GM19324 (cell line): ENCODE measurements around the gene SPDYE9.
"Not testable (repeated sequence)": the region's sequence is repeated elsewhere in the genome, so short reads cannot be mapped to it uniquely, and the experiment has no call there.

ENCODE experiments used
- ATAC-seq: cut with Tn5 transposase; IDR thresholded peaks from one replicate; pipeline ENCODE4 v1.9.1; 2021; ENCODE audit warnings: mild to moderate bottlenecking, moderate library complexity; ENCODE audit not compliant: unreplicated experiment, low FRiP score

The SPDYE9 gene

GRCh38 chr7:73085938-73086337 lies at the start of gene SPDYE9:
Gene SPDYE9, minus strand, starts transcription at chr7:73086038. Its CDS starts 1,800 bp downstream, at chr7:73084238.
- ATAC-seq: not testable (repeated sequence)

GRCh38 chr7:73134866-73135265 lies 49.0 kb upstream of the SPDYE9 start:
- ATAC-seq: not testable (repeated sequence)

DNA sequence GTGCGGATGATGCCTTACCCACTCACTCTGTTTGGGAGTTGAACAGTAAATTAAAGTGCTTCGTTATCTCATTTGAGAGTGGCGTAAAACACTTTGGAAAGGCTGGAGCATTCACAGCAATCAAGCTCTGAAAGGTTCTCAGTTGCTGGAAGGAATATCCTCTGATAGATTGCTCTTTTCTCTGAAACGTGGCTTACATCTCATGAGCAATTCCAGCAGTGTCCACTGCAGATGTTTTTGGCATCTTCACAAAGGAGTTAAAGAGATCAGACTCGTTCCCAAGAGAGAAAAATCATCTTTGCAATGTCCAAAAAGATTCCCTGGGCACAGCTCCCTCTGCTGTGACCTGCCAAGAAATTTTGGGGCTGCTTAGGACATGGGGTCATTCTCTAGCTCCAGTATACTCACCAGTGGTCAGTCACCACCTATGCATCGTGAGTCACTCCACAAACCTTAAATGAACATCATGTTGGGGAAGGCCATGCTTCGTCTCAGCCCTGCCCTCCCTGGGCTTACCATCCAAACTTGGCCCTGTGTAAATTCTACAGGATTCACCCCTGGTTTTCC lies 46.9 kb upstream of the SPDYE9 start:
- not testable (repeated sequence) for ATAC-seq

DNA sequence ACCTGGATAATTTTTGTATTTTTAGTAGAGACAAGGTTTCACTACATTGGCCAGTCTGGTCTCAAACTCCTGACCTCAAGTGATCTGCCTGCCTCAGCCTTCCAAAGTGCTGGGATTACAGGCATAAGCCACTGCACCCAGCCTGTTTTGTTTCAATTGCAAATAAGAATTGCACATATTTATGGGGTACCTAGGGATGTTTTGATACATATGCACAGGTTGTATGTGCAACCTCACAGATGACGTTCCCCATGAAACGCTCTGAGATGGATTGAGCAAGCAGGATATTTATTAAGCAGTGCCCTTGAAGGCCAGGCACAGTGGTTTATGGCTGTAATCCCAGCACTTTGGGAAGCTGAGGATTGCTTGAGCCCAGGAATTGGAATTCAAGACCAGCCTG lies 44.8 kb upstream of the SPDYE9 start:
- ATAC-seq: not testable (repeated sequence)

DNA sequence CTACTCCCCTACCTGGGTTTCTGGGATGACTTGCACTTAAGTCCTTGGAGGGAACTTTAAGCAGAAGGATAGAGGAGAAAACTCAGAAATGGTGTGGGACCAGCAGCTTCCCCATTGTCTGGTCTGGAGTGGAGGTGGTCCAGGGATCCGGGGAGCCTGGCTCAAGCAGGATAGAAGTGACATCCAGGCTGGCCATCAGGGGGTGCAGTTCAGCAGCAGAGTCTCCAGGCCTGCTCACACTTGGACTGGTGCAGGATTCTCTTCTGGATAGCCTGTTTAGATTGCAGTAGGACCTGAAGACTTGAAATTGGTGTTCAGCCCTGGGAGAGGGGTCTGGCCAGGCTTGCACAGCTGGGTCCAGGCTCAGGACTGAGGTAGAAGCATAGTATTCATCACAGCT lies 38.3 kb upstream of the SPDYE9 start:
- not testable (repeated sequence) for ATAC-seq

DNA sequence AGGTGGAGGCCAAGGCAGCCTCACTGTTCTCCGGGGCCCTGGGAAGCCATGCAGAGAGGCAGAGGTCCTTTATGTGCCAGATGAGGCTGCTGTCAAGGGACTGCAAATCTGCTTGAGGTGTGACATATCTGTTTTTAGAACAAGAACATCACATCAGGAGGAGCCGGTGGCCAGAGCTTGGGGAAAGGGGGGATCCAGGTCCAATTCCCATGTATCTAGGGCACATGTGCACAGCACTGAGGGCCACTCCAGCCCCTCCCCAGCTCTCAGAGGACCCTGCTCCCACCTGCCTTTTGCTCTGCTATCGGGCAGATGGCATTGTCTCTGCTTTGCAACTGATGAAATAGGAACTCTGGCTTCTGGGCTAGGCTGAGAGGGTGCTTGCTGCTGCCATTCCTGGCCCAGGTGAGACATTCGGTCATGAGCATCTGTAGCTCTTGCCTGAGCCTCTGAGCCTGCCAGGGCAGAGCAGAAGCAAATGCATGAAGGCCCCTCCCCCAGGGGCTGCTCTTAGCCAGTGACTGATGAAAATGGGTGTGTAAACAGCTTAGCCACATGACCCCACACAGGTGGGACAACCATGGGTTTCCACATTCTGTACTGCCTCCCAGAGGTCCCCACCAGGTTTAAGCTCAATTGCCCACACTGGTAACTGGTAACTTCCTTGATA lies 37.1 kb upstream of the SPDYE9 start:
- not testable (repeated sequence) for ATAC-seq

GRCh38 chr7:73118155-73118554 lies 32.3 kb upstream of the SPDYE9 start:
- ATAC-seq: not testable (repeated sequence)

DNA sequence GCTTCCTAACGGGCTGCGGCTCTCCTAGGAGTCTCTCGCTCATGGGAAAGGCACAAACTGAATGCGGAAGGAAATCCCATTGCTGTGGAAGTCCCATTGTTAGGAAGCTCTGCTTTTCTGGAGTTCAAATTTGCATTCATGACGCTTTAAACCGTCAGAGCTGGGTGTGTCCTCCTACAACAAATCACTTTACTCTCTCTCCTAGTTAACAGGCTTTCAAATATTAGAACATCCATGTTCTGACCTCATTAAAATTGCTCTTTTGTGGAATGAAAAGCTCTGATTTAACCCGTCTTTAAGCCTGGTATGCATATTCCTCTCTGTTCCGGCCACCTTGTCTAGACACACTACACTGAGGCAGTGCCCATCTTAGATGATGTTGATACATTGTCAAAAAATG lies 28.0 kb downstream of the SPDYE9 start, which contains the start of gene SPDYE11:
SPDYE11 (minus strand) TSS at position 101 of the 400 bp plus-strand sequence. CDS start 1,800 bp downstream, outside the sequence.
- not testable (repeated sequence) for ATAC-seq

DNA sequence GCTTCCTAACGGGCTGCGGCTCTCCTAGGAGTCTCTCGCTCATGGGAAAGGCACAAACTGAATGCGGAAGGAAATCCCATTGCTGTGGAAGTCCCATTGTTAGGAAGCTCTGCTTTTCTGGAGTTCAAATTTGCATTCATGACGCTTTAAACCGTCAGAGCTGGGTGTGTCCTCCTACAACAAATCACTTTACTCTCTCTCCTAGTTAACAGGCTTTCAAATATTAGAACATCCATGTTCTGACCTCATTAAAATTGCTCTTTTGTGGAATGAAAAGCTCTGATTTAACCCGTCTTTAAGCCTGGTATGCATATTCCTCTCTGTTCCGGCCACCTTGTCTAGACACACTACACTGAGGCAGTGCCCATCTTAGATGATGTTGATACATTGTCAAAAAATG lies 56.2 kb downstream of the SPDYE9 start, which contains the start of gene SPDYE8:
SPDYE8 (minus strand) TSS at position 101 of the 400 bp plus-strand sequence. CDS start 1,800 bp downstream, outside the sequence.
- not testable (repeated sequence) for ATAC-seq
